OCI-LY1 (cell line): ENCODE data around the gene DCLK1.

Source experiments
- H2AFZ ChIP-seq: fragments of 200-600 bp; sonication (generic), shearing (Covaris generic); 2 replicates; pipeline ENCODE4 v1.6.0; 2014; ENCODE audit warnings: antibody characterized with exemption, mild to moderate bottlenecking, low read length
- H3F3A ChIP-seq: fragments of 200-600 bp; sonication (generic), shearing (Covaris generic); 2 replicates; pipeline ENCODE4 v1.6.0; 2014; ENCODE audit warnings: mild to moderate bottlenecking, antibody characterized with exemption, low read length, moderate library complexity; ENCODE audit not compliant: insufficient read depth
- H3K27ac ChIP-seq: fragments of 200-600 bp; sonication (generic); 2 replicates; pipeline ENCODE4 v1.5.1; 2014; ENCODE audit warnings: low read length, mixed run types, mild to moderate bottlenecking, low read depth; ENCODE audit not compliant: poor library complexity, severe bottlenecking
- H3K27me3 ChIP-seq: fragments of 200-600 bp; sonication (generic); 2 replicates; pipeline ENCODE4 v1.6.0; 2014; ENCODE audit warnings: antibody characterized with exemption, mild to moderate bottlenecking, low read length, moderate library complexity; ENCODE audit not compliant: insufficient read depth
- H3K36me3 ChIP-seq: fragments of 200-600 bp; sonication (generic); 2 replicates; pipeline ENCODE4 v1.6.1; 2014; ENCODE audit warnings: mild to moderate bottlenecking, antibody characterized with exemption, low read length, moderate library complexity, mixed read lengths; ENCODE audit not compliant: insufficient read depth
- H3K4me1 ChIP-seq: fragments of 200-600 bp; sonication (generic); 2 replicates; pipeline ENCODE4 v1.5.1; 2014; ENCODE audit warnings: mild to moderate bottlenecking, low read length, moderate library complexity; ENCODE audit not compliant: insufficient read depth, severe bottlenecking
- H3K4me2 ChIP-seq: fragments of 200-600 bp; sonication (generic), shearing (Covaris generic); 2 replicates; pipeline ENCODE4 v1.6.1; 2014; ENCODE audit warnings: low read length
- H3K4me3 ChIP-seq: fragments of 200-600 bp; sonication (generic); 2 replicates; pipeline ENCODE4 v1.5.1; 2014; ENCODE audit warnings: low read length, low read depth, mild to moderate bottlenecking, mixed read lengths; ENCODE audit not compliant: poor library complexity, severe bottlenecking
- H3K79me2 ChIP-seq: fragments of 200-600 bp; shearing (Covaris generic); 2 replicates; pipeline ENCODE4 v1.6.1; 2016; ENCODE audit warnings: mixed run types, low read length, mixed read lengths; ENCODE audit not compliant: insufficient read depth
- H3K9ac ChIP-seq: fragments of 200-600 bp; sonication (generic), shearing (Covaris generic); 2 replicates; pipeline ENCODE4 v1.6.1; 2014; ENCODE audit warnings: mild to moderate bottlenecking, low read length, mixed read lengths
- H3K9me2 ChIP-seq: fragments of 200-600 bp; sonication (generic), shearing (Covaris generic); 2 replicates; pipeline ENCODE4 v1.6.1; 2014; ENCODE audit warnings: low read depth, mild to moderate bottlenecking, low read length, mixed read lengths
- H3K9me3 ChIP-seq: fragments of 200-600 bp; shearing (Covaris generic); 2 replicates; pipeline ENCODE4 v1.6.1; 2014; ENCODE audit warnings: low read length, mixed read lengths
- H4K20me1 ChIP-seq: fragments of 200-600 bp; sonication (generic), shearing (Covaris generic); 2 replicates; pipeline ENCODE4 v1.6.0; 2016; ENCODE audit warnings: mild to moderate bottlenecking, low read length; ENCODE audit not compliant: insufficient read depth
- EZH2 ChIP-seq: fragments of 200-600 bp; sonication (generic), shearing (Covaris generic); IDR thresholded peaks from 2 replicates; pipeline ENCODE4 v1.8.0; 2017; ENCODE audit warnings: borderline replicate concordance, mixed run types, mild to moderate bottlenecking, antibody characterized with exemption, low read length, moderate library complexity, mixed read lengths
- TF ChIP-seq, protein P1 (sequence below): fragments of 200-600 bp; sonication (generic), shearing (Covaris generic); IDR thresholded peaks from 2 replicates; pipeline ENCODE4 v1.5.1; 2017; ENCODE audit warnings: mild to moderate bottlenecking, antibody characterized with exemption, low read length, moderate library complexity, mixed read lengths

DCLK1 gene

DNA sequence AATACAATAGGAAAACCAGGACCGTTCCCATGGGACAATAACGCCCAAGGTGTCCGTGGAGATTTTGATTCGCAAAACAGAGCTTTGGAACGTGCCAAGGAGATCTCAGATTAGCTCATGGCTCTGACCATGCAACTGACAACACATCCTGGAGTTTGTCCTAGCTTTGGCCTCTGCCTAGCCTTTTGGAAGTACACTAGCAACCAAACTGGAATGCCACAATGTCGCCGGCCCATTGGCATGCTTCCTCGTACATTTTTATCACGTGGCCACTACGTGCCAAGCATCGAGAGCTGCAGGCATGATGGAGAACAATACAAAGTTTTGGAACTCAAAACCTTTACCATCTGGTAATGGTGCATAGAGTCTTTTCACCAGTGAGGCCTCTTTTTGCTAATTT lies 256.5 kb downstream of the DCLK1 start:
- Histone ChIP-seq H3K4me2 (no peak overlapping the region), H3K9ac (no peak overlapping the region), H3K4me1 (no peaks in the 10 kb centered on the region), H3K36me3 (no peaks in the 10 kb centered on the region), H4K20me1 (no peaks in the 10 kb centered on the region), H3F3A (no peaks in the 10 kb centered on the region), H3K27me3 (no peaks in the 10 kb centered on the region), H3K4me3 (no peak overlapping the region), H3K27ac (no peak overlapping the region), H2AFZ (no peak overlapping the region), H3K79me2 (no peaks in the 10 kb centered on the region), H3K9me2 (no peaks in the 10 kb centered on the region), H3K9me3 (no peaks in the 10 kb centered on the region)
- no peak for TF ChIP-seq EZH2
- TF ChIP-seq, protein P1, sequence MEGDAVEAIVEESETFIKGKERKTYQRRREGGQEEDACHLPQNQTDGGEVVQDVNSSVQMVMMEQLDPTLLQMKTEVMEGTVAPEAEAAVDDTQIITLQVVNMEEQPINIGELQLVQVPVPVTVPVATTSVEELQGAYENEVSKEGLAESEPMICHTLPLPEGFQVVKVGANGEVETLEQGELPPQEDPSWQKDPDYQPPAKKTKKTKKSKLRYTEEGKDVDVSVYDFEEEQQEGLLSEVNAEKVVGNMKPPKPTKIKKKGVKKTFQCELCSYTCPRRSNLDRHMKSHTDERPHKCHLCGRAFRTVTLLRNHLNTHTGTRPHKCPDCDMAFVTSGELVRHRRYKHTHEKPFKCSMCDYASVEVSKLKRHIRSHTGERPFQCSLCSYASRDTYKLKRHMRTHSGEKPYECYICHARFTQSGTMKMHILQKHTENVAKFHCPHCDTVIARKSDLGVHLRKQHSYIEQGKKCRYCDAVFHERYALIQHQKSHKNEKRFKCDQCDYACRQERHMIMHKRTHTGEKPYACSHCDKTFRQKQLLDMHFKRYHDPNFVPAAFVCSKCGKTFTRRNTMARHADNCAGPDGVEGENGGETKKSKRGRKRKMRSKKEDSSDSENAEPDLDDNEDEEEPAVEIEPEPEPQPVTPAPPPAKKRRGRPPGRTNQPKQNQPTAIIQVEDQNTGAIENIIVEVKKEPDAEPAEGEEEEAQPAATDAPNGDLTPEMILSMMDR = no peak

DNA sequence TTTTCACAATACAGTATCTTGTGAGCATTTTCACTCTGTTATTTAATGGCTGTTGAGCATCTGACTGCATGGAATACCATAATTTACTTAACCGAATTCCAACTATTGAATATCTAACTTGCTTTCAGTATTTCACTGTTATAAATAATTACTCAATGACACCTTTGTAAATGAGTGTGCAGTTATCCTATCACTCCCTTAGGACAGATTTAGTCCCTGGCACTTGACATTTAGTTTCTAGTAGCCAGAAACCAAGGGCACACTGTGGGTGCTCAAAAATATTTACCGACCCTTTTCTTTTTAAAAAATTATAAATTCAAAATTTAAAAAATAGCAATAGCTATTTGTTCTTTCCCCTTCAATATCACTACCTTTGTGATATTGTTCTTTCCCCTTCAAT lies 258.8 kb downstream of the DCLK1 start:
- no peaks in the 10 kb centered on the region for H3F3A ChIP-seq
- H3K4me1 ChIP-seq = no peaks in the 10 kb centered on the region
- H3K27me3 ChIP-seq = no peaks in the 10 kb centered on the region
- H3K4me3 ChIP-seq = no peak overlapping the region
- no peaks in the 10 kb centered on the region for H3K79me2 ChIP-seq
- H3K27ac ChIP-seq = no peak overlapping the region
- H3K36me3 ChIP-seq = no peaks in the 10 kb centered on the region
- H4K20me1 ChIP-seq = no peaks in the 10 kb centered on the region
- TF ChIP-seq EZH2 = no peak
- TF ChIP-seq, protein P1 = no peak
- H3K9ac ChIP-seq = no peak overlapping the region
- H3K4me2 ChIP-seq = no peak overlapping the region
- no peak overlapping the region for H2AFZ ChIP-seq
- no peaks in the 10 kb centered on the region for H3K9me3 ChIP-seq
- H3K9me2 ChIP-seq = no peaks in the 10 kb centered on the region

DNA sequence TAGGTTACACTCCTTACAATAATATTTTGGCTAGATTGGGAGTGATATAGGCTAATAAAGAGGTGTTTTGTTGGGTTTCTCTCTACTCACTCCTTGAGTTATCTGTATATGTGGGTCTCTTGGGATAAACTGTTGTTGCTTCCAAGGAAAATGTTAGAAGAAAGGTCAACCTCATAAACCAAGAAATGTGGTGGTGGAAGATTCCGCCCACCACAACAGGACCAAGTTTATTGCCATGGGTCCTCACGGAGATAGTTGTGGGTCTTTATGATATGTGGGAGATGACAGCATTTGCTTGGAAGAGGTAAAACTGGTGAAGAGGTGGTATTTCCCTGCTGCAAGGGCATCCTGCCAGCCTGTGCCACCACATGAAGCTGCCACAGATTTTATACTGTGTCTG lies 259.6 kb downstream of the DCLK1 start:
- no peaks in the 10 kb centered on the region for H3F3A ChIP-seq
- TF ChIP-seq, protein P1 = no peak
- no peak for TF ChIP-seq EZH2
- H3K4me2 ChIP-seq = no peak overlapping the region
- no peaks in the 10 kb centered on the region for H4K20me1 ChIP-seq
- no peaks in the 10 kb centered on the region for H3K27me3 ChIP-seq
- no peak overlapping the region for H3K9ac ChIP-seq
- no peak overlapping the region for H3K27ac ChIP-seq
- no peaks in the 10 kb centered on the region for H3K9me3 ChIP-seq
- no peaks in the 10 kb centered on the region for H3K9me2 ChIP-seq
- H2AFZ ChIP-seq = no peak overlapping the region
- no peaks in the 10 kb centered on the region for H3K4me1 ChIP-seq
- no peaks in the 10 kb centered on the region for H3K36me3 ChIP-seq
- no peaks in the 10 kb centered on the region for H3K79me2 ChIP-seq
- H3K4me3 ChIP-seq = no peak overlapping the region
